HL-60 (cell line): ENCODE results near the gene ZNF749.
A peak's percentile ranks its signal among the peaks of the same experiment; 100 is the strongest.

Experiments used
- DNase-seq, 2 experiments: peaks; one replicate each; pipeline ENCODE4 v3.0.0-alpha.2; 2010 to 2020; ENCODE audit warnings: low read depth in 1 of 2, low spot score in 1 of 2
- H3K27ac ChIP-seq: fragments of 250-450 bp; sonication (Bioruptor Pico); replicated peaks from 2 replicates; pipeline ENCODE4 v1.5.1; 2020; ENCODE audit warnings: mild to moderate bottlenecking, moderate library complexity
- H3K27me3 ChIP-seq: fragments of 250-450 bp; sonication (Bioruptor Pico); 2 replicates; pipeline ENCODE4 v1.5.1; 2021; ENCODE audit warnings: mild to moderate bottlenecking, moderate library complexity; ENCODE audit not compliant: insufficient read depth, poor library complexity, severe bottlenecking
- H3K4me3 ChIP-seq: replicated peaks from 2 replicates; pipeline ENCODE4 v1.5.1; 2011; ENCODE audit warnings: mild to moderate bottlenecking, control low read depth, low read length; ENCODE audit not compliant: insufficient read depth
- GABPA ChIP-seq: IDR thresholded peaks from 2 replicates; pipeline ENCODE4 v1.6.1; 2012; ENCODE audit warnings: low read depth
- POLR2AphosphoS5 ChIP-seq: IDR thresholded peaks from 2 replicates; pipeline ENCODE4 v1.6.1; 2012; ENCODE audit warnings: low read depth
- SPI1 ChIP-seq: IDR thresholded peaks from 2 replicates; pipeline ENCODE4 v1.6.1; 2012; ENCODE audit warnings: low read depth, mild to moderate bottlenecking, borderline replicate concordance
- TF ChIP-seq, protein P1 (sequence below): IDR thresholded peaks from one replicate; pipeline ENCODE4 v1.5.1; 2011; ENCODE audit warnings: low read length, control low read depth, inconsistent platforms; ENCODE audit not compliant: insufficient read depth
- TF ChIP-seq, protein P2 (sequence below): IDR thresholded peaks from 2 replicates; pipeline ENCODE4 v1.6.1; 2012; ENCODE audit warnings: low read depth; ENCODE audit not compliant: insufficient replicate concordance

ZNF749 gene

DNA sequence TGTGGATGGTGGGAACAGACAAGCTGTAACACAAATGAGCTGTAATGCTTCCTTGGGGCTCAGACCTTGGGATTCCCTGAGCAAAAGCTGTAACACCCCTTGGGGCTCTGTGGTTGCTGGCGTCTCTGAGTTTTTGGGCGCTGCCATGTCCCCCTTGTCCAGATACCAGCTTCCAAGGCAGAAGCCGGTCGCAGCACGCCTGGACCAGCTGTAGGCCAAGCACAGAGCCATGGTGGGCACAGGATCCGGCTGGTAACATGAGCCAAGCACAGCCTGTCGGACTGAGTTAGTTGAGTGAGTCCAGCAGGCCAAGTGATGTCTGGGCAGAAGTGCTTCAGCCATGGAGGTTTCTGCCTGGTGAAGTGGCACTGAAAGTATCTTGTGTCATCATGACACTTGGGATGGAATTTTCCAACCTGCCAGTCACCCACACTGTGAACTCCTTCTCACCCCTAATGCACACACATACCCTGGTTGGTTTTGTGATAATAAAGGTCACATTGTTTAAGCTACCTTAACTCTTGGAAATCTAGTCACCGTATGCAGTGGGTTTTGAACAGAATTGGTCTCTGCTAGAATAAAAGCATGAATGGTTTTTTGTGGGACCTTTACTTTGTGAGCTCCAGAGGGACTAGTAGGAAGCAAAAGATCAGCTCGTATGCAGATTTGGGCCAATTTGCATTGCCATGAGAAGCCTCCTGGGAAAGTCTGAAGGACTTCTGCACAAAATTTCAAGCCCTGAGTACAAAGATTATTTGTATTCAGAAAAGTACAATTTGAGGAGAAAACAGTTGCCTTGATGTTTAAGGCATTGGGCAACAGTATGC, 31.2 kb upstream of the ZNF749 start:
- Histone ChIP-seq H3K4me3 (no peak overlapping the region), H3K27me3 (no peaks in the 10 kb centered on the region), H3K27ac (no peak overlapping the region)
- TF ChIP-seq, protein P1, sequence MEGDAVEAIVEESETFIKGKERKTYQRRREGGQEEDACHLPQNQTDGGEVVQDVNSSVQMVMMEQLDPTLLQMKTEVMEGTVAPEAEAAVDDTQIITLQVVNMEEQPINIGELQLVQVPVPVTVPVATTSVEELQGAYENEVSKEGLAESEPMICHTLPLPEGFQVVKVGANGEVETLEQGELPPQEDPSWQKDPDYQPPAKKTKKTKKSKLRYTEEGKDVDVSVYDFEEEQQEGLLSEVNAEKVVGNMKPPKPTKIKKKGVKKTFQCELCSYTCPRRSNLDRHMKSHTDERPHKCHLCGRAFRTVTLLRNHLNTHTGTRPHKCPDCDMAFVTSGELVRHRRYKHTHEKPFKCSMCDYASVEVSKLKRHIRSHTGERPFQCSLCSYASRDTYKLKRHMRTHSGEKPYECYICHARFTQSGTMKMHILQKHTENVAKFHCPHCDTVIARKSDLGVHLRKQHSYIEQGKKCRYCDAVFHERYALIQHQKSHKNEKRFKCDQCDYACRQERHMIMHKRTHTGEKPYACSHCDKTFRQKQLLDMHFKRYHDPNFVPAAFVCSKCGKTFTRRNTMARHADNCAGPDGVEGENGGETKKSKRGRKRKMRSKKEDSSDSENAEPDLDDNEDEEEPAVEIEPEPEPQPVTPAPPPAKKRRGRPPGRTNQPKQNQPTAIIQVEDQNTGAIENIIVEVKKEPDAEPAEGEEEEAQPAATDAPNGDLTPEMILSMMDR: no peak
- TF ChIP-seq SPI1 (no peak), POLR2AphosphoS5 (no peak)
- DNase-seq: no peak

DNA sequence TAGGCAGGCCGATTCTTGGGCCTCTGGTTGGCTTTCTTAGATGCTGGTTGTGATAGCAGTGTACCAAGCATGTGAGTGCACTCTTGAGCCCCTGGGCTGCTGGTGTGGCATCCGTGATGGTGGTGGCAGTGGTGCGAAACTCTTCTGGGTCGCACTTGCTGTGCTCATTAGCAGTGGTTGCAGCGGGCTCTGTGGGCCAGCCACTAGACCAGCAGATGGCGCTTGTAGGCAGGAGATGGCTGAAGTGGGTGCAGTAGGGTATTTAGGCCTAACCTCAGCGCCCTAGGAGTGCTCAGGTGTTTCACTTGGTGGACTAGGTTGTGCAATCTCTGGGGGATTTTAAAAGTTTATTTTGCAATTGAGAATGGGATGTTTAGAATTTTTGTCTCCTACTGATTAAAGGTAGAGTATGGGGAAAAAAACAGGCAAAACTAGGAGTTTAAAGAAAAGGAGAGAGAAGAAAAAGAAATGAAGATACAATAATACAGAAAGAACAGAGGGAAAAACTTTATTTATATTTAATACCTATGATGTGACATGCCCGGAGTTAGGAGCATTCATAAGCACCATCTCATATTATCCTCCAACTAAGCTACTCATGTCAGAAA, 28.5 kb upstream of the ZNF749 start:
- H3K4me3 ChIP-seq: no peak overlapping the region
- H3K27ac ChIP-seq: no peak overlapping the region
- no peak for TF ChIP-seq POLR2AphosphoS5
- TF ChIP-seq, protein P1: peak; percentile 66
- peak; percentile 50 to 78 for DNase-seq
- no peaks in the 10 kb centered on the region for H3K27me3 ChIP-seq

DNA sequence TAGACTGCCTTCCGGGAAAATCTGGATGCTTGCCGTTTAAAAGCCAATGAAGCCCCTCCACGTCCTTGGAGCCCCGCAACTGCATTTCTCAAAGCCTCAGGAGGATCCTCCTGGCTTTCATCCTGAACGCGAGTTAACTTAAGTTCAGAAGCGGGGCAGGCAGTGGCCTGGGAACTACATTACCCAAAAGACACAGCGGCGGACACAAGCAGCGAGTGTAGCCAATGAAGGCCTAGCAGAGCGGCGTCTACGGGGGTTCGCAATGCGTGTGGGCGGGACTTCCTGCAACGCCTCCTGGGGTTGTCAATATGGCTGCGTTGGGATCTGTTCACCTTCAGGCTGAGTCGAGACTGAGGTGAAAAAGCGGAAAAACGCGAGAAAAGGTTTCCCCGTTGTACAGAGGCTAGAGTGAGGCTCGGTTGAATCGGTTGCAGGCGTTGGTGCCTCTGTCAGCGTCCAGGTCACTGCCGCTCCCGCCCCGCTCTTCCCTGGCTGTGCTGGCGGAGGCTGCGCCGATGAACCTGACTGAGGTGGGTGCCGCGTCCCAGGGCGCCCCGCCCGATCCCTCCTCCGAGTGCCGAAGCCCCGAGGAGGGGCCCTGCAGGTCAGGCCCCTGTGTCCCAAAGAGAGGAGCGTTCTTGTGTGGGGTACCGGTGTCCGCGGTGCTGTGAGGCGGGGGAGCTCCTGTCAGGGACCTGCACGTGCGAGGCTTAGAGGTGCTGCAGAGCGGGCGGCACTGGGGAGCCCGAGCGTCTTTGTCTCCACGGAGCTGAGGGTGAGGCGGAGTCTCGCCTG, 24.1 kb upstream of the ZNF749 start, which contains the start of gene ZNF17:
ZNF17 (plus strand) TSS at position 285 of the 795 bp plus-strand sequence. CDS start 2,455 bp downstream, outside the sequence.
- Histone ChIP-seq H3K4me3 (peak within 1 kb of the TSS; percentile 97), H3K27ac (peak within 1 kb of the TSS; percentile 72), H3K27me3 (no peaks in the 10 kb centered on the region)
- peak; percentile 90 for TF ChIP-seq GABPA
- peak; percentile 53; the same call in 1 of the 2 replicates for TF ChIP-seq POLR2AphosphoS5
- TF ChIP-seq SPI1: no peak
- TF ChIP-seq, protein P1: no peak
- TF ChIP-seq, protein P2, sequence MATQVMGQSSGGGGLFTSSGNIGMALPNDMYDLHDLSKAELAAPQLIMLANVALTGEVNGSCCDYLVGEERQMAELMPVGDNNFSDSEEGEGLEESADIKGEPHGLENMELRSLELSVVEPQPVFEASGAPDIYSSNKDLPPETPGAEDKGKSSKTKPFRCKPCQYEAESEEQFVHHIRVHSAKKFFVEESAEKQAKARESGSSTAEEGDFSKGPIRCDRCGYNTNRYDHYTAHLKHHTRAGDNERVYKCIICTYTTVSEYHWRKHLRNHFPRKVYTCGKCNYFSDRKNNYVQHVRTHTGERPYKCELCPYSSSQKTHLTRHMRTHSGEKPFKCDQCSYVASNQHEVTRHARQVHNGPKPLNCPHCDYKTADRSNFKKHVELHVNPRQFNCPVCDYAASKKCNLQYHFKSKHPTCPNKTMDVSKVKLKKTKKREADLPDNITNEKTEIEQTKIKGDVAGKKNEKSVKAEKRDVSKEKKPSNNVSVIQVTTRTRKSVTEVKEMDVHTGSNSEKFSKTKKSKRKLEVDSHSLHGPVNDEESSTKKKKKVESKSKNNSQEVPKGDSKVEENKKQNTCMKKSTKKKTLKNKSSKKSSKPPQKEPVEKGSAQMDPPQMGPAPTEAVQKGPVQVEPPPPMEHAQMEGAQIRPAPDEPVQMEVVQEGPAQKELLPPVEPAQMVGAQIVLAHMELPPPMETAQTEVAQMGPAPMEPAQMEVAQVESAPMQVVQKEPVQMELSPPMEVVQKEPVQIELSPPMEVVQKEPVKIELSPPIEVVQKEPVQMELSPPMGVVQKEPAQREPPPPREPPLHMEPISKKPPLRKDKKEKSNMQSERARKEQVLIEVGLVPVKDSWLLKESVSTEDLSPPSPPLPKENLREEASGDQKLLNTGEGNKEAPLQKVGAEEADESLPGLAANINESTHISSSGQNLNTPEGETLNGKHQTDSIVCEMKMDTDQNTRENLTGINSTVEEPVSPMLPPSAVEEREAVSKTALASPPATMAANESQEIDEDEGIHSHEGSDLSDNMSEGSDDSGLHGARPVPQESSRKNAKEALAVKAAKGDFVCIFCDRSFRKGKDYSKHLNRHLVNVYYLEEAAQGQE: no peak
- peak; percentile 91 to 97 for DNase-seq

DNA sequence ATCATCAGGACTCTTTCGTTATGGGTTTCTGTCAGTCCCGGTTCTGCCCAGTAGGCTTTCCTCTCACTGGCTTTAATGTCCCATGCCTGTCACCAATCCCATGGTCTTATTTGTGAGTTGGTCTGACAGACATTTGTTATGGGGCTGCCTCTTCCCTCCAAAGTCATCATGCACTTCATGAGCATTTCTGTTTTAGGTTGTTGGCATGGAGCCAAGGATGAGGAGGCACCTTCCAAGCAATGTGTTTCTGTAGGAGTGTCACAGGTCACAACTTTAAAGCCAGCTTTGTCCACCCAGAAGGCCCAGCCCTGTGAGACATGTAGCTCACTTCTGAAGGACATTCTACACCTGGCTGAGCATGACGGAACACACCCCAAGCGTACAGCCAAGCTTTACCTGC, 15.7 kb upstream of the ZNF749 start:
- H3K4me3 ChIP-seq: no peak overlapping the region
- TF ChIP-seq POLR2AphosphoS5 (no peak), GABPA (no peak), SPI1 (no peak)
- TF ChIP-seq, protein P2: no peak
- TF ChIP-seq, protein P1: no peak
- no peak overlapping the region for H3K27ac ChIP-seq
- no peaks in the 10 kb centered on the region for H3K27me3 ChIP-seq
- no peak for DNase-seq
